ENCODE data around the gene ABHD8. TPM values are rescaled to one million over a fixed set of nuclear protein-coding genes. Genes with fewer than 3 reads are reported as not detected.
"Not testable (repeated sequence)": the region's sequence is repeated elsewhere in the genome, so short reads cannot be mapped to it uniquely, and the experiment has no call there.

The ABHD8 gene
- total and polyA plus RNA-seq, 2 of the 13 experiments (the other 11 are each of a cell fraction or from before 2014, with no cell fraction given) = 6.3 to 7.2 TPM

DNA sequence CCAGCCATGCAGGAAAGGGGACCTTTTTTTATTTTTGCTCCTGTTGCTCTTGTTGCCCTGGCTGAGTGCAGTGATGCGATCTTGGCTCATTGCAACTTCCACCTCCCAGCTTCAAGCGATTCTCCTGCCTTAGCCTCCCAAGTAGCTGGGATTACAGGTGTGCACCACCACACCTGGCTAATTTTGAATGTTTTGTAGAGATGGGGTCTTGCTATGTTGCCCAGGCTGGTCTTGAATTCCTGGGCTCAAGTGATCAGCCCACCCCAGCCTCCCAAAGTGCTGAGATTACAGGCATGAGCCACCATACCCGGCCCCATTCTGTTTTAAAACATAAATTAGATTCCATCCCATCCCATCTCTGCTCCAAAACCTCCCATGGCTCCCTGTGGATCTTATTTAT is 28.3 kb downstream of the ABHD8 start:
- CTCF ChIA-PET (ENCODE audit: low intra/inter-chr PET ratio, low total read pairs); intact Hi-C loops (cut with micrococcal nuclease; ENCODE audit: unreplicated experiment); H2AFZ ChIP-seq (ENCODE audit: low read length); ATAC-seq; BruUV-seq (replicated peaks); H4K20me1 ChIP-seq (ENCODE audit: insufficient read depth, low read length); H3K9ac ChIP-seq (ENCODE audit: insufficient read depth, low read depth, low read length); H3K9me3 ChIP-seq (ENCODE audit: low read length); DNase-seq (ENCODE audit: low spot score); H3K4me2 ChIP-seq (ENCODE audit: low read depth, low read length); H3K79me2 ChIP-seq (ENCODE audit: insufficient read depth, low read length); H3K4me1 ChIP-seq (ENCODE audit: insufficient read depth, low read length); FAIRE-seq; in situ Hi-C loops (cut with HindIII; ENCODE audit: extremely low pct_ligation_motif_present, low pct_unique_long_range_greater_than_20kb); H3K27ac ChIP-seq (ENCODE audit: extremely low read length, insufficient read depth, low read length); H3K4me3 ChIP-seq (replicated peaks in 1 of 3; ENCODE audit: insufficient read depth in 1 of 3, low read depth in 2 of 3, low read length in 3 of 3); H3K27me3 ChIP-seq (ENCODE audit: control insufficient read depth in 1 of 2, insufficient read depth in 2 of 2, low read length in 2 of 2): not testable (repeated sequence)
- TF ChIP-seq ZNF121 (CRISPR knock-in tag; IDR thresholded peaks at IDR 0.05) = peak; percentile 55; the same call in 1 of the 2 replicates
- H3K36me3 ChIP-seq (replicated peaks in 1 of 2; ENCODE audit: control insufficient read depth in 1 of 2, insufficient read depth in 2 of 2, low read length in 2 of 2) = peaks cover 17 to 47% of the 10 kb centered on the region in 2 experiments
- WGBS (ENCODE audit: low lambda C conversion rate) = 96% methylated on average over 3 of the region's 3 CpGs
- POLR2A ChIA-PET = interaction anchor here (0.8 kb wide), 1 partner anchor 59 kb away, joined by 3 read pairs; the partner anchor contains the start of gene USE1

DNA sequence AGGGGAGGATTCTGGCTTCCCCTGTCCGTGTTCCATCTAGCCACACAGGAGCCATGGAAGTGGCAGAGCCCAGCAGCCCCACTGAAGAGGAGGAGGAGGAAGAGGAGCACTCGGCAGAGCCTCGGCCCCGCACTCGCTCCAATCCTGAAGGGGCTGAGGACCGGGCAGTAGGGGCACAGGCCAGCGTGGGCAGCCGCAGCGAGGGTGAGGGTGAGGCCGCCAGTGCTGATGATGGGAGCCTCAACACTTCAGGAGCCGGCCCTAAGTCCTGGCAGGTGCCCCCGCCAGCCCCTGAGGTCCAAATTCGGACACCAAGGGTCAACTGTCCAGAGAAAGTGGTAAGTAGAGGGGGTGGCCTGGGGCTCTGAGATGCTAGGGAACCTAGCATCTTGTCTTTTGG is 34.5 kb downstream of the ABHD8 start:
- Histone ChIP-seq H3K4me1 (ENCODE audit: insufficient read depth, low read length) (peaks cover 25% of the 10 kb centered on the region), H2AFZ (ENCODE audit: low read length) (no peak overlapping the region), H3K79me2 (ENCODE audit: insufficient read depth, low read length) (peaks cover 13% of the 10 kb centered on the region), H3K27me3 (ENCODE audit: control insufficient read depth in 1 of 2, insufficient read depth in 2 of 2, low read length in 2 of 2) (peaks cover 0 to 6% of the 10 kb centered on the region in 2 experiments; a peak in 2 of 5 replicates), H3K27ac (ENCODE audit: extremely low read length, insufficient read depth, low read length) (no peak overlapping the region), H3K4me2 (ENCODE audit: low read depth, low read length) (peak overlapping the region; percentile 91), H3K36me3 (replicated peaks in 1 of 2; ENCODE audit: control insufficient read depth in 1 of 2, insufficient read depth in 2 of 2, low read length in 2 of 2) (peaks cover 3 to 19% of the 10 kb centered on the region in 2 experiments; a peak in 3 of 5 replicates), H3K4me3 (replicated peaks in 1 of 3; ENCODE audit: insufficient read depth in 1 of 3, low read depth in 2 of 3, low read length in 3 of 3) (no peak overlapping the region), H3K9ac (ENCODE audit: insufficient read depth, low read depth, low read length) (no peak overlapping the region), H4K20me1 (ENCODE audit: insufficient read depth, low read length) (no peaks in the 10 kb centered on the region), H3K9me3 (ENCODE audit: low read length) (no peaks in the 10 kb centered on the region)
- ATAC-seq (no peak), DNase-seq (ENCODE audit: low spot score) (no peak), FAIRE-seq (no peak)
- WGBS (ENCODE audit: low lambda C conversion rate) = 98% methylated on average over 6 of the region's 13 CpGs
- ChIA-PET POLR2A (interaction anchor here (0.6 to 2.4 kb wide), 7 partner anchors 11 to 137 kb away, joined by 3 to 40 read pairs (median 6); partner anchors contain the start of genes BST2, NR2F6, OCEL1 and USE1), CTCF (ENCODE audit: low intra/inter-chr PET ratio, low total read pairs) (no interaction called here)
- intact Hi-C loops (cut with micrococcal nuclease; ENCODE audit: unreplicated experiment) (loop anchor here (5.0 kb wide), 1 partner anchor 41 kb away; the partner anchor contains the start of gene OCEL1), in situ Hi-C loops (cut with HindIII; ENCODE audit: extremely low pct_ligation_motif_present, low pct_unique_long_range_greater_than_20kb) (no loop called here)
- no TSS peak for BruUV-seq (replicated peaks)
- TF ChIP-seq ZNF496 (CRISPR knock-in tag; IDR thresholded peaks at IDR 0.05; ENCODE audit: insufficient replicate concordance) (no peak), ZNF343 (CRISPR knock-in tag; IDR thresholded peaks at IDR 0.05) (no peak), CBX1 (IDR thresholded peaks at IDR 0.05; ENCODE audit: low read depth) (no peak), ZNF883 (CRISPR knock-in tag; IDR thresholded peaks at IDR 0.05; ENCODE audit: not compliant biosample characterization) (no peak), KDM3A (CRISPR knock-in tag; IDR thresholded peaks at IDR 0.05; ENCODE audit: low read depth) (no peak), MTA1 (CRISPR knock-in tag; IDR thresholded peaks at IDR 0.05; ENCODE audit: borderline replicate concordance) (no peak)
- TF ChIP-seq, protein P1, sequence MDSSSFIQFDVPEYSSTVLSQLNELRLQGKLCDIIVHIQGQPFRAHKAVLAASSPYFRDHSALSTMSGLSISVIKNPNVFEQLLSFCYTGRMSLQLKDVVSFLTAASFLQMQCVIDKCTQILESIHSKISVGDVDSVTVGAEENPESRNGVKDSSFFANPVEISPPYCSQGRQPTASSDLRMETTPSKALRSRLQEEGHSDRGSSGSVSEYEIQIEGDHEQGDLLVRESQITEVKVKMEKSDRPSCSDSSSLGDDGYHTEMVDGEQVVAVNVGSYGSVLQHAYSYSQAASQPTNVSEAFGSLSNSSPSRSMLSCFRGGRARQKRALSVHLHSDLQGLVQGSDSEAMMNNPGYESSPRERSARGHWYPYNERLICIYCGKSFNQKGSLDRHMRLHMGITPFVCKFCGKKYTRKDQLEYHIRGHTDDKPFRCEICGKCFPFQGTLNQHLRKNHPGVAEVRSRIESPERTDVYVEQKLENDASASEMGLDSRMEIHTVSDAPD (CRISPR knock-in tag; IDR thresholded peaks at IDR 0.05) = no peak
